ENCODE data around the gene SLCO2A1. TPM values are rescaled to one million over a fixed set of nuclear protein-coding genes. Genes with fewer than 3 reads are reported as not detected.

Gene SLCO2A1
- total RNA-seq, 1 donor from 2014 or later: 234 TPM

GRCh38 chr3:133930341-133930933, 99.3 kb downstream of the SLCO2A1 start:
- Histone ChIP-seq H3K36me3 (no peaks in the 10 kb centered on the region), H3K4me3 (no peak overlapping the region), H3K9me3 (no peaks in the 10 kb centered on the region), H3K27me3 (no peaks in the 10 kb centered on the region), H3K4me1 (peaks cover 11% of the 10 kb centered on the region), H3K27ac (no peak overlapping the region)
- DNase-seq (no peak), ATAC-seq (no peak)
- peak; percentile 51 for TF ChIP-seq CTCF (IDR thresholded peaks at IDR 0.05)
- intact Hi-C loops (cut with DNase I): loop anchor here (10.0 kb wide), 1 partner anchor 284 kb away; no protein-coding TSS in a partner anchor

- no peak overlapping the region for H3K4me3 ChIP-seq
- no peak overlapping the region for H3K27ac ChIP-seq
- peaks cover 11% of the 10 kb centered on the region for H3K4me1 ChIP-seq
- intact Hi-C loops (cut with DNase I): no loop called here
- H3K27me3 ChIP-seq: no peaks in the 10 kb centered on the region
- ATAC-seq (no peak), DNase-seq (no peak)
- H3K9me3 ChIP-seq: no peaks in the 10 kb centered on the region
- H3K36me3 ChIP-seq: no peaks in the 10 kb centered on the region
- TF ChIP-seq CTCF (IDR thresholded peaks at IDR 0.05): no peak
Observed at GRCh38 chr3:133928903-133929607, 100.7 kb downstream of the SLCO2A1 start.

- Histone ChIP-seq H3K36me3 (no peaks in the 10 kb centered on the region), H3K4me3 (no peak overlapping the region), H3K9me3 (no peaks in the 10 kb centered on the region), H3K4me1 (peaks cover 11% of the 10 kb centered on the region), H3K27ac (no peak overlapping the region), H3K27me3 (no peaks in the 10 kb centered on the region)
- intact Hi-C loops (cut with DNase I): no loop called here
- ATAC-seq (peak; percentile 6), DNase-seq (no peak)
- TF ChIP-seq CTCF (IDR thresholded peaks at IDR 0.05): no peak
Observed at GRCh38 chr3:133928136-133928893, 101.4 kb downstream of the SLCO2A1 start.

- Histone ChIP-seq H3K9me3 (no peaks in the 10 kb centered on the region), H3K27me3 (no peaks in the 10 kb centered on the region), H3K27ac (no peak overlapping the region), H3K4me3 (peak overlapping the region; percentile 54), H3K36me3 (no peaks in the 10 kb centered on the region), H3K4me1 (peaks cover 11% of the 10 kb centered on the region)
- peak; percentile 92 for ATAC-seq
- intact Hi-C loops (cut with DNase I): no loop called here
- DNase-seq: peak; percentile 84
- TF ChIP-seq CTCF (IDR thresholded peaks at IDR 0.05): peak; percentile 69
Observed at GRCh38 chr3:133927540-133928066, 102.1 kb downstream of the SLCO2A1 start.

GRCh38 chr3:133926736-133927539, 102.8 kb downstream of the SLCO2A1 start:
- DNase-seq (no peak), ATAC-seq (peak; percentile 10)
- Histone ChIP-seq H3K9me3 (no peaks in the 10 kb centered on the region), H3K4me3 (peak overlapping the region; percentile 54), H3K36me3 (no peaks in the 10 kb centered on the region), H3K4me1 (peaks cover 11% of the 10 kb centered on the region), H3K27ac (no peak overlapping the region), H3K27me3 (no peaks in the 10 kb centered on the region)
- peak; percentile 7 for TF ChIP-seq CTCF (IDR thresholded peaks at IDR 0.05)
- intact Hi-C loops (cut with DNase I): no loop called here

Measured in upper lobe of right lung (tissue), 1 donor.